NCI-H82 (cell line): ENCODE data around the gene MRPL4.
"Not testable (repeated sequence)": the region's sequence is repeated elsewhere in the genome, so short reads cannot be mapped to it uniquely, and the experiment has no call there.

Experiments
- DNase-seq: peaks from one replicate; lab custom pipeline; 2025; lab: John Stamatoyannopoulos, UW

Gene MRPL4

GRCh38 chr19:10230173-10230860, 21.7 kb upstream of the MRPL4 start:
- DNase-seq, result peak; percentile 55

GRCh38 chr19:10230861-10231611, 21.0 kb upstream of the MRPL4 start, which contains the start of gene S1PR2:
S1PR2 (minus strand) TSS chr19:10231331; CDS start chr19:10224905, 6,426 bp downstream.
- DNase-seq, result peak; percentile 76

GRCh38 chr19:10231612-10232228, 20.3 kb upstream of the MRPL4 start:
- no peak for DNase-seq

GRCh38 chr19:10233946-10234345, 18.1 kb upstream of the MRPL4 start:
- DNase-seq, result no peak

DNA sequence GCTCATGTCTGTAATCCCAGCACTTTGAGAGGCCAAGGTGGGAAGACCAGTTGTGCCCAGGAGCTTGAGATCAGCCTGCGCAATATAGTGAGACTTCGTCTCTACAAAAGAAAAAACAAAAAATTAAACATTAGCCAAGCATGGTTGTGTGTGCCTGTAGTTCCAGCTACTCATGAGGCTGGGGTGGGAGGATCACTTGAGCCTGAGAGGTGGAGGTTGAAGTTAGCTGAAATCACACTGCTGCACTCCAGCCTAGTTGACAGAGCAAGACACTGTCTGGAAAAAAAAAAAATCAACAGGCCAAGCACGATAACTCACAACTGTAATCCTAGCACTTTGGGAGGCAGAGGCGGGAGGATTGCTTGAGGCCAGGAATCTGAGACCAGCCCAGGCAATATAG, 17.0 kb upstream of the MRPL4 start:
- no peak for DNase-seq

DNA sequence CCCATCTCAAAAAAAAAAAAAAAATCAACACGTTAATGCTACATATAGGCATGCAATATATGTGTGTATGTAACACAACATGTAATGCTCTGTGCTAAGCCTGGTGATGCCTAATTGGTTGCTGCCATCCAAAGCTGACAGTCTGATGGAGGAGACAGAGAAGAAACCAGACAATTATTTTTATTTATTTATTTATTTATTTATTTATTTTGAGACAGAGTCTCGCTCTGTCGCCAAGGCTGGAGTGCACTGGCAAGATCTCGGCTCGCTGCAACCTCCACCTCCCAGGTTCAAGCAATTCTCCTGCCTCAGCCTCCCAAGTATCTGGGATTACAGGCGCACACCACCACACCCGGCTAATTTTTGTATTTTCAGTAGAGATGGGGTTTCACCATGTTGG, 16.6 kb upstream of the MRPL4 start:
- not testable (repeated sequence) for DNase-seq

GRCh38 chr19:10237702-10238101, 14.3 kb upstream of the MRPL4 start:
- DNase-seq, result no peak

GRCh38 chr19:10238172-10238783, 13.7 kb upstream of the MRPL4 start:
- no peak for DNase-seq

GRCh38 chr19:10241826-10242449, 10.1 kb upstream of the MRPL4 start:
- DNase-seq, result not testable (repeated sequence)

DNA sequence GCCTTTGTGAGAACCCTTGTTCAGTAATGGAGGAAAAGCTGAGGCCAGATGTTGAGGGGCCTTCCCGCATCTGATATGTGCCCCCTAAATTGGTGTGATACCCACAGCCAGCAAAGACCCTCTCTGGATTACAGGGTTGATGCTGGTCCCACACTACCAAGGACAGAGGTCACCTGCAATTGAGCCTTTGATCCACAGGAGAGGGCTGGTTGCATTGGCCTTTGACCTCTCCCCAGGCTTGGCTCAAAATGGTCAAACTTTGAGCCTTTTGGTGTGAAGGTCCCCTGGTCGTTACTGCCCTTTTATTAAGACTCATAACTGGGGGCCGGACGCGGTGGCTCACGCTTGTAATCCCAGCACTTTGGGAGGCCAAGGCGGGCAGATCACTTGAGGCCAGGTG, 8.4 kb upstream of the MRPL4 start:
- DNase-seq, result no peak

DNA sequence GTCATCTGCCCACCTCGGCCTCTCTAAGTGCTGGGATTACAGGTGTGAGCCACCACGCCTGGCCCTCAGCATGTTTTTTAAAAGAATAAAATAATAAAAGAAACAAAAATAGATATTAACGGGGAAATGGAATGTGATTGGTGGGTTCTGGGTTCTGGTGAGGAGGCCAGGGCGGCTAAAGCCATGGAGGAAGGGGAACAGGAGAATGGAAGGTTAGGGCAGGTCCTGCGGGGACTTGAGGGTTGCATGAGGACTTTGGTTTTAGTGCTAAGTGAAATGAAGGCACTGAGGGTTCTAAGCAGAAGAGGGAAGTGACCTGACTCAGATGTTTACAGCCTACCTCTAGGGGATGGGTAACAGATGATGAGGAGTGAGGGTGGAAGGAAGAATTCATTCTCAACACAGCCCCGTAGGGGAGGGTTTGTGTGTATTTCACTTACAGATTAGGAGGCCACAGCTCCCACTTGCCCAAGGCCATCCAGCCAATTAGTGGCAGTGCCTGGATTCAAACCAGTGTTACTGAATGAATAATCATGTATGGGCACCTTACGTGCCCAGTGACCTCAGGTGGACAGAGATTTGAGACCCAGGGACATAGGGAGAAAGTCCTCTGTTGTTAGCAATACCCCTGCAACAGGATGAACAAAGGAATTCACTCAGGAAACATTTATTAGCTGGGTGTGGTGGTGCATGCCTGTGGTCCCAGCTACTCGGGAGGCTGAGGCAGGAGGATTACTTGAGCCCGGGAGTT, 6.7 kb upstream of the MRPL4 start:
- DNase-seq, result peak; percentile 16

DNA sequence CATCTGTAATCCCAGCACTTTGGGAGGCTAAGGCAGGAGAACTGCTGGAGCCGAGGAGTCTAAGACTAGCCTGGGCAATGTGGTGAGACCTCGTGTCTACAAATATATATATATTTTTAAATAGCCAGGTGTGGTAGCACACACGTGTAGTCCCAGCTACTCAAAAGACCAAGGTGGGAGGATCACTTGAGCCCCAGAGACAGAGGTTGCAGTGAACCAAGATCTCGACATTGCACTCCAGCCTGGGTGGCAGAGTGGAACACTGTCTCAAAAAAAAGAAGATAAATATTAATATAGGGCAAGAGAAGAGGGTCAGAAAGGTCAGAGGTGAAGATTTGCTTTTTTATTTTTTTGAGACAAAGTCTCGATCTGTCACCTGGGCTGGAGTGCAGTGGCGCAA, 5.5 kb upstream of the MRPL4 start:
- no peak for DNase-seq

- no peak for DNase-seq
Observed at GRCh38 chr19:10252707-10253106, 693 bp downstream of the MRPL4 start.

DNA sequence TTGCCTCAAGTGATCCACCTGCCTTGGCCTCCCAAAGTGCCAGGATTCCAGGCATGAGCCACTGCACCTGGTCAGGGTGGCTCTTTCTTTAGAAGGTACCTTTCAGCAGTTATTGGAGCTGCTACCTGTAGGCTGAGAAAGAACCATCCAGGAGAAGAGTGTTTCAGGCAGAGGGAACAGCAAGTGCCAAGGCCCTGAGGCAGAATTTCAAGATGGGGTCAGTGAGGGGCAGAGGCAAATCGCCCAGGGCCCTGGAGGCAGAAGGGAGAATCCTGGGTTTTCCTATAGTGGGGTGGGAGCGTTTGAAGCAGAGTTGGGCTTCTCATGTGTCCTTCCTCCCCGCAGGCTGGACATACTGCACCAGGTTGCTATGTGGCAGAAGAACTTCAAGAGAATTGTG, 2.2 kb downstream of the MRPL4 start:
- no peak for DNase-seq

DNA sequence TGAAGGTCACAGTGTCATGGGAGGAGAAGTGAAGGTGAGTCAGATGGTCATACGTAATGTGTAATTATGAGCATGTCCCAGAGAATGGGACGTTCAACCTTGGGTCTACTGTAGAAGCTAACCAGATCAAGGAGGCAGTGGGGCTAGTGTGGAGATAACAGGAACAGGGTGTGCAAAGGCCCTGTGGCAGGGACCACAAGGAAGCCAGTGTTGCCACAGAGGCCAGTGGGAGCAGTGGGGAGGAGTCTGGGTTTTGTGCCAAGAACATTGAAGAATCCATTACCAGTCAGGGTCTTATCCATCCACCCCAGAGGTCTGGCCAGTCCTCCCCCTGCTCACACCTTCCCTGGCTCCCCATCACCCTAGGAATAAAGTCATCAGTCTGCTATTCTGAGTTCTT, 3.3 kb downstream of the MRPL4 start:
- no peak for DNase-seq

DNA sequence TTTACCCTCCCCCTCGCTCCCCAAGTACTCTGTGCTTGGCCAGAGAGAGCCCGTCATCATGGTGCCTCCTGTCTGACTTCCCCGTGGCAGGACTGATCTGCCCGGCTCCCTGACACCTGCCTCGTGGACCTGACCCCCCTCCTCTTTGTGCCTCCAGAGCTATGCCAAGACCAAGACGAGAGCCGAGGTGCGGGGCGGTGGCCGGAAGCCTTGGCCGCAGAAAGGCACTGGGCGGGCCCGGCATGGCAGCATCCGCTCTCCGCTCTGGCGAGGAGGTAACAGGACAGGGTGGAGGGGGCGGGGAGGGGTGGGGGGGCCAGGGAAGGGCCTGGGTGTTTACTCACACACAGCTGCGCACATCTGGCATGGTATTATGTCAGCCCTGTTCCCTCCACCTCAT, 4.5 kb downstream of the MRPL4 start:
- DNase-seq, result no peak

DNA sequence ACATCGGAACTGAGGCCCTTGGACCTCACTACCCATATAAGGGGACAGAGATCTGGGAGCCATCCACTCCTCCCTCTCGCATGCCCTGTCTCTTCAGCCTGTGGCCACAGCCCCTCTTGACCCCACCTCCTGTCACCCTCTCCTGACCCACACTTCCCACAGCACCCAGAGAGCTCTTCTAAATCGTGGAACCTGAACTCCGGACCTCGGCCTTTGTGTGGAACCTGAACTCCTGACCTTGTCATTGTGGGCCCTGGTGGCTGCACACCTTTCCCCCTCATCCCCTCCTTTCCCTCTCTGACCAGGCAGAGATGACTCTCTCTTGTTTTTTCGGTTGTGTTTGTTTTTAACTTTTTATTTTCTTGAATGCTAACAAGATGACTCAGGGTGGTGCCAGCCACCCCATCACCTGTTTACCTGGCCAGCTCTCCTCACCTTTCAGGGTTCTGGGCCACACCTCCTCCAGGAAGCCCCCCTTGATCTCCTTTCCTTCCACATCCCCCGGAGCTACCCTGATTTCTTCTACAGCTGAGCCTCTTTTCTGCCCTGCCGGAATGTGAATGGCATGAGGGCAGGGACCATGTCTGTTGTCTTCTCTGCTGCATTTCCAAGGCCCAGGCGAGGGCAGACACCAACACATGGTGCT, 5.1 kb downstream of the MRPL4 start:
- DNase-seq, result no peak

DNA sequence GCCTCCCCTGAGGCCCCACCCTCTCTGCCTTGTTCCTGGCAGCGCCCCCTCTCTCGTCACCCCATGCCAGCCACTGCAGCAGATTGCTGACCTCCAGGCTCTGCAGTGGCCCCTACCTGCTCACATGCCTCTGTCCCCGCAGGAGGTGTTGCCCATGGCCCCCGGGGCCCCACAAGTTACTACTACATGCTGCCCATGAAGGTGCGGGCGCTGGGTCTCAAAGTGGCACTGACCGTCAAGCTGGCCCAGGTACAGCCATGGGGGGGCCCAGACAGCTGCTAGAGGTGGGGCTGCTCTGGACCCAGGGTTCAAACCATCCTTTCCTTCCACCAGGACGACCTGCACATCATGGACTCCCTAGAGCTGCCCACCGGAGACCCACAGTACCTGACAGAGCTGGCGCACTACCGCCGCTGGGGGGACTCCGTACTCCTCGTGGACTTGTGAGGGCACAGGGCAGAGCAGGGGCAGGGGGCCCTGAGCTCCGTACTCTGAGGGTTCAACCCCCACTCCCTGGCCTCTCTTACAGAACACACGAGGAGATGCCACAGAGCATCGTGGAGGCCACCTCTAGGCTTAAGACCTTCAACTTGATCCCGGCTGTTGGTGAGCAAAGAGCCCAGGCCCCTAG, 6.2 kb downstream of the MRPL4 start:
- DNase-seq, result no peak

DNA sequence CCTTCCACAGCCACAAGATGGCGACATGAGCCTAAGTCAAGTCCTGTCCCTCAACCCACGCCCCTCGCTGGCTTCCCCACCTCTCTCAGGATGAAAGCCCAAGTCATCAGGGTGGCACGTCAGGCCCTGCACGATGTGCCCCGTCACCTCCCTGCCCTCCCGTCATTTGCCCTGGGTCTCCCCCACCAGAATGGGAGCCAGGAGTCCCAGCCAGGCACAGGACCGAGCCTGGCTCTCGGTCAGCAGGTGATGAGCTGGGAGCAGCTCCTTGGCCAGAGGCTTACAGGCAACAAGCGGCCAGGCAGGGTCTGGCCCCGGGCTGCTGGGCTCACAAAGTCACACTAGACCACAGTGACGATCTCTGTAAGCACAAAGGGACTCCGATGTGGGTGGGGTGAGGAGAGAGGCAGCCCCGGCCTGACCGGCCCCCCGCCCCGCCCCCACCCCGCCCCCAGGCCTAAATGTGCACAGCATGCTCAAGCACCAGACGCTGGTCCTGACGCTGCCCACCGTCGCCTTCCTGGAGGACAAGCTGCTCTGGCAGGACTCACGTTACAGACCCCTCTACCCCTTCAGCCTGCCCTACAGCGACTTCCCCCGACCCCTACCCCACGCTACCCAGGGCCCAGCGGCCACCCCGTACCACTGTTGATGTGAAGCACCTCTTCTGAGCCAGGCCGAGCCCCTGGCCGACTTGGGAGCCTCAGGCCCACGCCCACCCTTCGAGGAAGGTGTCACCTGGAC, 7.3 kb downstream of the MRPL4 start:
- peak; percentile 91 for DNase-seq

- DNase-seq, result no peak
Observed at GRCh38 chr19:10260141-10260584, 8.1 kb downstream of the MRPL4 start.
